ENCODE measurements around the gene RBMS1. TPM values are rescaled to one million over a fixed set of nuclear protein-coding genes. Genes with fewer than 3 reads are reported as not detected.
A peak's percentile ranks its signal among the peaks of the same experiment; 100 is the strongest.

The RBMS1 gene
- total RNA-seq, 1 donor = 121 TPM

- DNase-seq (ENCODE audit: low read depth) = no peak
- peak overlapping the region; percentile 53 for H3K4me3 ChIP-seq (ENCODE audit: low read depth, low read length)
- TF ChIP-seq, protein P1, sequence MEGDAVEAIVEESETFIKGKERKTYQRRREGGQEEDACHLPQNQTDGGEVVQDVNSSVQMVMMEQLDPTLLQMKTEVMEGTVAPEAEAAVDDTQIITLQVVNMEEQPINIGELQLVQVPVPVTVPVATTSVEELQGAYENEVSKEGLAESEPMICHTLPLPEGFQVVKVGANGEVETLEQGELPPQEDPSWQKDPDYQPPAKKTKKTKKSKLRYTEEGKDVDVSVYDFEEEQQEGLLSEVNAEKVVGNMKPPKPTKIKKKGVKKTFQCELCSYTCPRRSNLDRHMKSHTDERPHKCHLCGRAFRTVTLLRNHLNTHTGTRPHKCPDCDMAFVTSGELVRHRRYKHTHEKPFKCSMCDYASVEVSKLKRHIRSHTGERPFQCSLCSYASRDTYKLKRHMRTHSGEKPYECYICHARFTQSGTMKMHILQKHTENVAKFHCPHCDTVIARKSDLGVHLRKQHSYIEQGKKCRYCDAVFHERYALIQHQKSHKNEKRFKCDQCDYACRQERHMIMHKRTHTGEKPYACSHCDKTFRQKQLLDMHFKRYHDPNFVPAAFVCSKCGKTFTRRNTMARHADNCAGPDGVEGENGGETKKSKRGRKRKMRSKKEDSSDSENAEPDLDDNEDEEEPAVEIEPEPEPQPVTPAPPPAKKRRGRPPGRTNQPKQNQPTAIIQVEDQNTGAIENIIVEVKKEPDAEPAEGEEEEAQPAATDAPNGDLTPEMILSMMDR (IDR thresholded peaks at IDR 0.05; ENCODE audit: insufficient read depth, low read depth, low read length) = no peak
These were observed 85.2 kb downstream of the RBMS1 start for GRCh38 chr2:160408173-160408958.

- H3K4me3 ChIP-seq (ENCODE audit: low read depth, low read length) = peak overlapping the region; percentile 72
- peak; percentile 66 for DNase-seq (ENCODE audit: low read depth)
- TF ChIP-seq, protein P1 (IDR thresholded peaks at IDR 0.05; ENCODE audit: insufficient read depth, low read depth, low read length) = no peak
These were observed 86.0 kb downstream of the RBMS1 start for GRCh38 chr2:160407393-160408172.

DNA sequence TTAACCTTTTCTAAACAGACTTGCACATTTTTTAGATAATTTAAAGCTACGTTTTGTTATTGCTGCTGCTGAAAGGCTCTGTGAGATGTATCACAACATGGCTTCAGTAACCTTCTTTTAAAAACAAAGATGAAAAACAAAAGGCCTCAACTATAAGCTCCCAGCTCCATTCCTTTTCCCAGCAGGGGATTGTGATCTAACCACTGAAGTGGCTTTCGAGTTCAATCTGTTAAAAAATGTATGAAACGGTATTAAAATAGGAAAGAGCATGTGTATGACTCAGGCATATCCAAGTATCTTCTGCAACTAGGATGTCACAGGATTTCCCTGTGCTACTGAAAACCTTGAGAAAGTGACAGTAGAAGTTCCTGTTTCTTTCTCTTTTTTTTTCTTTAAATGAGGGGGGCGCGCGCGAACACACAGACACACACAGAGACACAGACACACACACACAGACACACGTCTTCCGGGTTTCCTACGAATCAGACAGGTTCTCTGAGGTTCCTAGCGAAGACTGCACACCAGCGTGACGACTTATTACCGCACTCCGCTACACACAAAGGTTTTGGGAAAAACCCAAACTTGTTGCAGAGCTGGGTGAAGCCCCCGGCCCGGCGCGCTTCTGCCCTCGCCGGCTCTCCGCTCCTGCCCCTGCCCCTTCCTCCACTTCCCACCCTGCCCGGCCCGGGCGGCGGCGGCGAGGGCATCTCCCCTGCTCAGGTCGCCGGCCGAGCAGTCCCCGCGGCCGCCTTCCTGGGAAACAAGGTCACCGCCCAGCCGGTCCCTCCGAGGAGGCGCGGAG lies 86.8 kb downstream of the RBMS1 start:
- DNase-seq (ENCODE audit: low read depth) = peak; percentile 85
- TF ChIP-seq, protein P1 (IDR thresholded peaks at IDR 0.05; ENCODE audit: insufficient read depth, low read depth, low read length) = no peak
- peak overlapping the region; percentile 72 for H3K4me3 ChIP-seq (ENCODE audit: low read depth, low read length)

GRCh38 chr2:160405077-160405867 lies 88.3 kb downstream of the RBMS1 start:
- H3K4me3 ChIP-seq (ENCODE audit: low read depth, low read length) = peak overlapping the region; percentile 72
- DNase-seq (ENCODE audit: low read depth) = no peak
- TF ChIP-seq, protein P1 (IDR thresholded peaks at IDR 0.05; ENCODE audit: insufficient read depth, low read depth, low read length) = no peak

GRCh38 chr2:160402997-160403979 lies 90.3 kb downstream of the RBMS1 start:
- TF ChIP-seq, protein P1 (IDR thresholded peaks at IDR 0.05; ENCODE audit: insufficient read depth, low read depth, low read length) = no peak

More at GRCh38 chr2:160402997-160403979, 90.3 kb downstream of the RBMS1 start:
- no peak overlapping the region for H3K4me3 ChIP-seq (ENCODE audit: low read depth, low read length)
- peak; percentile 95 for DNase-seq (ENCODE audit: low read depth)

Measured in fibroblast of villous mesenchyme (primary cell).